ENCODE measurements around the gene ATP5PO.
"Not testable (repeated sequence)": the region's sequence is repeated elsewhere in the genome, so short reads cannot be mapped to it uniquely, and the experiment has no call there.

ATP5PO gene

GRCh38 chr21:33940164-33940880, 24.7 kb upstream of the ATP5PO start:
- no peak for DNase-seq

- no peak for DNase-seq
Observed at GRCh38 chr21:33939226-33939625, 23.6 kb upstream of the ATP5PO start.

GRCh38 chr21:33938381-33938780, 22.8 kb upstream of the ATP5PO start:
- DNase-seq = no peak

- no peak for DNase-seq
Observed at GRCh38 chr21:33937931-33938339, 22.3 kb upstream of the ATP5PO start.

- no peak for DNase-seq
Observed at GRCh38 chr21:33937146-33937545, 21.5 kb upstream of the ATP5PO start.

GRCh38 chr21:33936301-33937038, 20.9 kb upstream of the ATP5PO start:
- DNase-seq = no peak

GRCh38 chr21:33932731-33933130, 17.1 kb upstream of the ATP5PO start:
- no peak for DNase-seq

- DNase-seq = no peak
Observed at GRCh38 chr21:33931799-33932390, 16.3 kb upstream of the ATP5PO start.

GRCh38 chr21:33931052-33931798, 15.6 kb upstream of the ATP5PO start:
- DNase-seq = peak; percentile 20 to 26

- DNase-seq = not testable (repeated sequence)
Observed at GRCh38 chr21:33926248-33926647, 10.6 kb upstream of the ATP5PO start.

GRCh38 chr21:33924766-33925100, 9.1 kb upstream of the ATP5PO start:
- DNase-seq = peak in 1 of 2 experiments; percentile 10

- peak; percentile 73 to 85 for DNase-seq
Observed at GRCh38 chr21:33924079-33924765, 8.6 kb upstream of the ATP5PO start.

GRCh38 chr21:33917421-33917820, 1.8 kb upstream of the ATP5PO start:
- DNase-seq = no peak

GRCh38 chr21:33916200-33916567, 580 bp upstream of the ATP5PO start:
- DNase-seq = no peak

GRCh38 chr21:33914188-33914587, 1.4 kb downstream of the ATP5PO start:
- no peak for DNase-seq

- no peak for DNase-seq
Observed at GRCh38 chr21:33909756-33910155, 5.8 kb downstream of the ATP5PO start.

- DNase-seq = no peak
Observed at GRCh38 chr21:33908760-33909159, 6.8 kb downstream of the ATP5PO start.

- no peak for DNase-seq
Observed at GRCh38 chr21:33904041-33904440, 11.6 kb downstream of the ATP5PO start.

GRCh38 chr21:33902349-33902748, 13.3 kb downstream of the ATP5PO start:
- DNase-seq = no peak

GRCh38 chr21:33901412-33902288, 14.0 kb downstream of the ATP5PO start:
- DNase-seq = peak; percentile 40 to 75

GRCh38 chr21:33899199-33899598, 16.4 kb downstream of the ATP5PO start:
- DNase-seq = no peak

GRCh38 chr21:33898586-33898985, 17.0 kb downstream of the ATP5PO start:
- DNase-seq = no peak
